ENCODE measurements around the gene ZNF471.

DNA sequence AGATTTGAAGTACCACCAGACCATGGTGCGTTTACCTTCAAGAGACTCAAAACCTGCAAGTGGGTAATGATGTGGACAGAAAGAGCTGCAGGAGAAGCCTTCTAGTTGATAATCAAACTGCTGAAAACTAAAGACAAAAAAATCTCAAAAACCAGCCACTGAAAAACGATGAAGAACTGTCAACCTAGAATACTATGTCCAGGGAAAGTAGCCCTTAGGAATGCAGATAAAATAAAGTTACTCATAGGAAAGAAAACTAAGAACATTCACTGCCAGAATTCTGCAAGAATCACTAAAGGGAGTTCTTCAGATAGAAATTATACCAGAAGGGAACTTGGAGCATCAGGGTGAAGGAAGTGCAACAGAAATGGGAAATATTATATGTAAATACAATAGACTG, 64.9 kb downstream of the ZNF471 start:
- TF ChIP-seq GATA2 (IDR thresholded peaks at IDR 0.05; ENCODE audit: low read depth, low read length) = no peak
- TF ChIP-seq GATA3 (IDR thresholded peaks at IDR 0.05; ENCODE audit: low read depth, low read length) = no peak

Data from SH-SY5Y (cell line).